OCI-LY1 (cell line): ENCODE measurements around the gene SMAD6.

Source experiments
- H2AFZ ChIP-seq: fragments of 200-600 bp; sonication (generic), shearing (Covaris generic); 2 replicates; pipeline ENCODE4 v1.6.0; 2014; ENCODE audit warnings: antibody characterized with exemption, mild to moderate bottlenecking, low read length
- H3F3A ChIP-seq: fragments of 200-600 bp; sonication (generic), shearing (Covaris generic); 2 replicates; pipeline ENCODE4 v1.6.0; 2014; ENCODE audit warnings: mild to moderate bottlenecking, antibody characterized with exemption, low read length, moderate library complexity; ENCODE audit not compliant: insufficient read depth
- H3K27ac ChIP-seq: fragments of 200-600 bp; sonication (generic); 2 replicates; pipeline ENCODE4 v1.5.1; 2014; ENCODE audit warnings: low read length, mixed run types, mild to moderate bottlenecking, low read depth; ENCODE audit not compliant: poor library complexity, severe bottlenecking
- H3K27me3 ChIP-seq: fragments of 200-600 bp; sonication (generic); 2 replicates; pipeline ENCODE4 v1.6.0; 2014; ENCODE audit warnings: antibody characterized with exemption, mild to moderate bottlenecking, low read length, moderate library complexity; ENCODE audit not compliant: insufficient read depth
- H3K36me3 ChIP-seq: fragments of 200-600 bp; sonication (generic); 2 replicates; pipeline ENCODE4 v1.6.1; 2014; ENCODE audit warnings: mild to moderate bottlenecking, antibody characterized with exemption, low read length, moderate library complexity, mixed read lengths; ENCODE audit not compliant: insufficient read depth
- H3K4me1 ChIP-seq: fragments of 200-600 bp; sonication (generic); 2 replicates; pipeline ENCODE4 v1.5.1; 2014; ENCODE audit warnings: mild to moderate bottlenecking, low read length, moderate library complexity; ENCODE audit not compliant: insufficient read depth, severe bottlenecking
- H3K4me2 ChIP-seq: fragments of 200-600 bp; sonication (generic), shearing (Covaris generic); 2 replicates; pipeline ENCODE4 v1.6.1; 2014; ENCODE audit warnings: low read length
- H3K4me3 ChIP-seq: fragments of 200-600 bp; sonication (generic); 2 replicates; pipeline ENCODE4 v1.5.1; 2014; ENCODE audit warnings: low read length, low read depth, mild to moderate bottlenecking, mixed read lengths; ENCODE audit not compliant: poor library complexity, severe bottlenecking
- H3K79me2 ChIP-seq: fragments of 200-600 bp; shearing (Covaris generic); 2 replicates; pipeline ENCODE4 v1.6.1; 2016; ENCODE audit warnings: mixed run types, low read length, mixed read lengths; ENCODE audit not compliant: insufficient read depth
- H3K9ac ChIP-seq: fragments of 200-600 bp; sonication (generic), shearing (Covaris generic); 2 replicates; pipeline ENCODE4 v1.6.1; 2014; ENCODE audit warnings: mild to moderate bottlenecking, low read length, mixed read lengths
- H3K9me2 ChIP-seq: fragments of 200-600 bp; sonication (generic), shearing (Covaris generic); 2 replicates; pipeline ENCODE4 v1.6.1; 2014; ENCODE audit warnings: low read depth, mild to moderate bottlenecking, low read length, mixed read lengths
- H3K9me3 ChIP-seq: fragments of 200-600 bp; shearing (Covaris generic); 2 replicates; pipeline ENCODE4 v1.6.1; 2014; ENCODE audit warnings: low read length, mixed read lengths
- H4K20me1 ChIP-seq: fragments of 200-600 bp; sonication (generic), shearing (Covaris generic); 2 replicates; pipeline ENCODE4 v1.6.0; 2016; ENCODE audit warnings: mild to moderate bottlenecking, low read length; ENCODE audit not compliant: insufficient read depth
- EZH2 ChIP-seq: fragments of 200-600 bp; sonication (generic), shearing (Covaris generic); IDR thresholded peaks from 2 replicates; pipeline ENCODE4 v1.8.0; 2017; ENCODE audit warnings: borderline replicate concordance, mixed run types, mild to moderate bottlenecking, antibody characterized with exemption, low read length, moderate library complexity, mixed read lengths
- TF ChIP-seq, protein P1 (sequence below): fragments of 200-600 bp; sonication (generic), shearing (Covaris generic); IDR thresholded peaks from 2 replicates; pipeline ENCODE4 v1.5.1; 2017; ENCODE audit warnings: mild to moderate bottlenecking, antibody characterized with exemption, low read length, moderate library complexity, mixed read lengths

The SMAD6 gene

DNA sequence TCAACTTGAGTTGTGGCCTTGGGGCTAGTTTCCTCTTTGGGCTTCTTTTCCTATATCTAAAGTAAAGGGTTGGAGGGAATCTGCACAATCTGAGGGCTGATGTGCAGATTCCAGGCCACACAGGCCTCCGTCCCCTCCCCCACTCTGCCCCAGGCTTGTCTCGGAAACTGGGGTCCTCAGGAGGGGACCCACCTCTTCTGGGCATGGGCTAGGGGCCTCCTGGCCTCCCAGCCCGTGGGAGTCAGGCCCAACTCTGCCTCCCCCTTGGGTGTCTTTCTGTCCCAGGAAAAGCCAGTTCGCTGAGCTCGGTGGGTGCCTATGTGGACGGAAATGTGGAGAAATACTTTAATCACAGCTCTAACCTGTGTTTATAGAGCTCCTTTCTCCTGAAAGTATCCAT, 4.8 kb downstream of the SMAD6 start:
- Histone ChIP-seq H3K9me2 (no peaks in the 10 kb centered on the region), H2AFZ (no peak overlapping the region), H3K79me2 (peaks cover 13% of the 10 kb centered on the region), H3K9me3 (no peaks in the 10 kb centered on the region), H3K9ac (no peak overlapping the region), H3K4me2 (peak overlapping the region; percentile 94; the same call in 1 of the 2 replicates), H3K36me3 (no peaks in the 10 kb centered on the region), H3K4me3 (no peak overlapping the region), H3K4me1 (peaks cover 75% of the 10 kb centered on the region), H3F3A (no peaks in the 10 kb centered on the region), H3K27me3 (no peaks in the 10 kb centered on the region), H4K20me1 (no peaks in the 10 kb centered on the region), H3K27ac (peak overlapping the region; percentile 52)
- TF ChIP-seq, protein P1, sequence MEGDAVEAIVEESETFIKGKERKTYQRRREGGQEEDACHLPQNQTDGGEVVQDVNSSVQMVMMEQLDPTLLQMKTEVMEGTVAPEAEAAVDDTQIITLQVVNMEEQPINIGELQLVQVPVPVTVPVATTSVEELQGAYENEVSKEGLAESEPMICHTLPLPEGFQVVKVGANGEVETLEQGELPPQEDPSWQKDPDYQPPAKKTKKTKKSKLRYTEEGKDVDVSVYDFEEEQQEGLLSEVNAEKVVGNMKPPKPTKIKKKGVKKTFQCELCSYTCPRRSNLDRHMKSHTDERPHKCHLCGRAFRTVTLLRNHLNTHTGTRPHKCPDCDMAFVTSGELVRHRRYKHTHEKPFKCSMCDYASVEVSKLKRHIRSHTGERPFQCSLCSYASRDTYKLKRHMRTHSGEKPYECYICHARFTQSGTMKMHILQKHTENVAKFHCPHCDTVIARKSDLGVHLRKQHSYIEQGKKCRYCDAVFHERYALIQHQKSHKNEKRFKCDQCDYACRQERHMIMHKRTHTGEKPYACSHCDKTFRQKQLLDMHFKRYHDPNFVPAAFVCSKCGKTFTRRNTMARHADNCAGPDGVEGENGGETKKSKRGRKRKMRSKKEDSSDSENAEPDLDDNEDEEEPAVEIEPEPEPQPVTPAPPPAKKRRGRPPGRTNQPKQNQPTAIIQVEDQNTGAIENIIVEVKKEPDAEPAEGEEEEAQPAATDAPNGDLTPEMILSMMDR, result no peak
- no peak for TF ChIP-seq EZH2

- H2AFZ ChIP-seq, result no peak overlapping the region
- no peaks in the 10 kb centered on the region for H4K20me1 ChIP-seq
- H3K27ac ChIP-seq, result peak overlapping the region; percentile 52
- no peaks in the 10 kb centered on the region for H3K36me3 ChIP-seq
- H3K4me2 ChIP-seq, result 0 out of 2 replicates have a peak overlapping the region, but pooled peaks have one; percentile 94
- no peak overlapping the region for H3K9ac ChIP-seq
- no peak overlapping the region for H3K4me3 ChIP-seq
- H3K27me3 ChIP-seq, result no peaks in the 10 kb centered on the region
- no peaks in the 10 kb centered on the region for H3K9me3 ChIP-seq
- H3K4me1 ChIP-seq, result peaks cover 81% of the 10 kb centered on the region
- peaks cover 13% of the 10 kb centered on the region for H3K79me2 ChIP-seq
- TF ChIP-seq, protein P1, result peak; percentile 20; the same call in 1 of the 2 replicates
- TF ChIP-seq EZH2, result no peak
- H3F3A ChIP-seq, result no peaks in the 10 kb centered on the region
- no peaks in the 10 kb centered on the region for H3K9me2 ChIP-seq
Observed at GRCh38 chr15:66707310-66708082, 5.5 kb downstream of the SMAD6 start.

GRCh38 chr15:66708389-66708788, 6.4 kb downstream of the SMAD6 start:
- H4K20me1 ChIP-seq, result no peaks in the 10 kb centered on the region
- no peaks in the 10 kb centered on the region for H3F3A ChIP-seq
- no peaks in the 10 kb centered on the region for H3K9me3 ChIP-seq
- H3K36me3 ChIP-seq, result no peaks in the 10 kb centered on the region
- H2AFZ ChIP-seq, result no peak overlapping the region
- no peak overlapping the region for H3K9ac ChIP-seq
- H3K9me2 ChIP-seq, result no peaks in the 10 kb centered on the region
- H3K27me3 ChIP-seq, result no peaks in the 10 kb centered on the region
- H3K4me3 ChIP-seq, result no peak overlapping the region
- H3K79me2 ChIP-seq, result peaks cover 13% of the 10 kb centered on the region
- H3K27ac ChIP-seq, result peak overlapping the region; percentile 100
- H3K4me2 ChIP-seq, result no peak overlapping the region
- TF ChIP-seq, protein P1, result no peak
- no peak for TF ChIP-seq EZH2
- H3K4me1 ChIP-seq, result peaks cover 90% of the 10 kb centered on the region
